GM19452 (cell line): ENCODE data around the gene ADAMTS17.

Experiments used
- ATAC-seq: cut with Tn5 transposase; IDR thresholded peaks from one replicate; pipeline ENCODE4 v1.9.1; 2021; ENCODE audit not compliant: unreplicated experiment

ADAMTS17 gene

DNA sequence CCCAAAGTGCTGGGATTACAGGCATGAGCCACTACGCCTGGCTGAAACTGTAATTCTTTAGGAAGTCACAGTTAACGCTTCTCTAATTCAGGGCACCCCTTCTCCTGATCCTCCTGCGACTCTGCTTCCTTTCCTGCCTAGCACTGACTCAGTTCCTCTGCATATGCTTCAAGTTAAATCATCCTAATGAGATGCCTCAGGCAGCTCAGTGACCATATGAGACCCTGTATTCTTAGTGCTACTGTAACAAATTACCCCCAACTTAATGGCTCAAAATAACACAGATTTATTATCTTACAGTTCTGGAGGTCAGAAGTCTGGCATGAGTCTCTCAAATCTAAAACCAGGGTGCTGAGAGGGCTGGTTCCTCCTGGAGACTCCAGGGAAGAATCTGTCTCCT, 336.8 kb downstream of the ADAMTS17 start:
- ATAC-seq = no peak

DNA sequence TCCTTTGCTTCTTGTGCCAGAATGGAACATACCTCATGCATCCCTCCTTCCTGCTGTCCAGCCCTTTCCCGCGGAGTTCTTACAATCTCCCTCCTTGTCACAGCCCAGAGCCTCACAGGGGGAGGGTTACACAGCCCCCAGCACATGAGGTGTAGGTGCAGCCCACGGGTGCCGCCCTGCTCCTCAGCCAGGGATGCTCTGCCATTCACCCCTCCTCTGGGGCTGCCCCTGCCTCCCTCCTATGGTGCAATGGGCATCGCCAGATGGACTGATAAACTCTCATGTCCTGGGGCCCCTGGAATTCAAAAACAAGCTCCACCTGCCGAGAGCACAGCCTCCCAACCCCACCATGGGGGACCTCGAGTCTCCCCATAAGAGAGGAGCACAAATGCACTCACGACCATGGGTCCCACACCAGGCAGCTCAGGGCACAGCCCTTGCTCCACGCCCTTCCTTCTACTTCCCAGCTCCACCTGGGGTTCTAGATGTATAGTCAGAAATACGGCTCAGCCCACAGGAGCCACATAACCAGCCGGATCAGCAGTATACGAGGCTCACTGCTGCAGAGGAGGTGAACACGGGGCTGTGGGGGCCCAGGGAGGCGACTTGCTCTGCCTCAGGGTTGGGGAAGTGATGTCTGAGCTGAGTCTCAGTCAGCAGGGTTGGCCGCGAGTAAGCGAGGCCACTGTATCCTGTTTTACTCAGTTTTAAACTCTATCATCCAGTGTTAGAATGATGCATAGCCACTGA, 338.8 kb downstream of the ADAMTS17 start:
- ATAC-seq = no peak

DNA sequence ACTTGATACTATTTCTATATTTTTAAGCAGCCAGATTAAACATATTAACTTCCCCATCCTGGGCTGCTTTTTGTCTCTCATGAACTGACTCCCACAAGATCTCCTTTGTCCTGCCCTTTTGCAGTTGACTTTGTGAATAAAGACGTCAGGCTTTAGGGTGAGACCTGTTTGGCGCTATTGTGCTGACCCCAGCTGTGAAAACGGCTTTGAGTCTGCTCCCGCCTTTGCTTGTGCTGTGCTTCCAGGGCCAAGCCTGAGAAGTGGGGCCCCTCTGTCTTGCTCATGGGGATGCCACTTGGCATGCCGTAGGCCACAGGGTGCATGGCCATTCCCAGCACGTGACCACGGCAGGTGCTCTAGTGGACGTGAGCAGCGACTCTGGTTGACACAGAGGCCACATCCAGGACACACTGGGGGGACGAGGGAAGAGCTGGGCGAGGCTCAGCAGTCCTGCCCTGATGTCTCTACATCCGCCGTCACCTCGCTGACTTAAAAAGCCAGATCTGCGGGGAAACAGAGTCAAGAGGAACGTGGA, 339.6 kb downstream of the ADAMTS17 start:
- no peak for ATAC-seq

DNA sequence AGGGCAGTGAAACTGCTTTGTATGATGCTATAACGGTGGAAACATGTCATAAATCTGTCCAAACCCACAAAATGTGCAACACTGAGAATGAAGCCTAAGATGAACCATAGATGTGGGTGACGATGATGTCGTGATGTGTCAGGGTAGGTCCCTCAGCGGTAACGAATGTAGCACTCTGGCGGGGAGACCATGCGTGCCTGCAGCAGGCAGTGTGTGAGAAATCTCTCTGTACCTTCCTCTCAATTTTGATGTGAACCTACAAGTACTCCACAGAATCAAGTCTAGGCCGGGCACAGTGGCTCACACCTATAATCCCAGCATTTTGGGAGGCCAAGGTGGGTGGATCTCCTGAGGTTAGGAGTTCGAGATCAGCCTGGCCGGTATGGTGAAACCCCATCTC, 340.4 kb downstream of the ADAMTS17 start:
- ATAC-seq = no peak

DNA sequence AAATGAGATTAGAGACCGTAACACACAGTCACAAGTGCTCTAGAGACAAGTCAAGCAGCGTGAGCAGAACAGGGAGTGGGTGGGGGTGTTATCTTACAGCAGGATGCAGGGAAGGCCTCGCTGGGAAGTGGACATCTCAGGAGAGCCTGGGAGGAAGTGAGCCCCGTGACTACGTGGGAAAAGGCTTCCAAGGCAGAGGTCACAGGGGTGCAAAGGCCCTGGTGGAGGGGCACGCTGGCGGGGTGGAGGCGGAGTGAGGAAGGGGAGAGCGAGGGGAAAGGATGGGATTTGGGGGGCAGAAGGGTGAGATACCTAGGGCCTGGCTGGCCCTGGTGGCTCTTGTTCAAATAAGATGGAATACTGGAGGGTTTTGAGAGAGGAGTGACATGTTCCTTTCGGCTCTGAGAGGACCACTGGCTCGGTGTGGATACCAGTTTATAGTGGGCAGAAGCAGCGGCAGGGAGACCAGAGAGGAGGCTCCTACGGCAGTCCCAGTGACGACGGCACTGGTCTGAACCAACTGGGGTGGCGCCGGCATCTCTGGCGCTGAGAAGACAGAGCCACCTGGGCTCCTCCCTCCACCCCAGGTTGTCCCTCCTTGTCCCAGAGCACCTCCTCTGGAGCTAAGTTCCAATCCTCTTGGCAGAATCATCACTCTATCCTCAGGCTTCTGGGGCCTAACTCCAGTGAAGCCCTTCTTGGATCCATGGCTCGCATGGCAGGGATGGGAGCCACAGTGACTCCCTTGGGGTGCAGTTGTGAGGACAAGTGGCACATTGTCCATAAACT, 342.3 kb downstream of the ADAMTS17 start:
- no peak for ATAC-seq

DNA sequence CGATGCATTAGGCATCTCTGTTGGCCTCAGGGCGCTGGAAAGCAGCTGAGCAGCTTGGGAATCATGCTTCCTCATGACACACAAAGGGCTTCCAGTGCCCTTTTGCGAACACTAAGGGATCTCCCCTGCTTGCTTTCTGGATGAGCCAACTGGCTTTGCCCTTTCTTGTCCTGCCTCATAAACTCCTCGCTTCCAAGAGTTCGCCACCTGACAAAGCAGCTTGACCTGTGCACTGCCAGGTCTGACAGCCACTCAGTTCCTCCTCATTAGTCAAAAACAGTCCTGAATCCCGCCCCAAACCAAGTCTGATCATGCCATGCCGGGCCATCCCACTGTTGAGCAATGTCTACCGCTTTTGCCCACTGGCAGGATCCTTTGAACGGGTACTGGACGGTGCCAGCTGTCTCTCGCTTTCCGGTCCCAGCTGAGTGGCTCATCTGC, 343.1 kb downstream of the ADAMTS17 start:
- ATAC-seq = no peak

DNA sequence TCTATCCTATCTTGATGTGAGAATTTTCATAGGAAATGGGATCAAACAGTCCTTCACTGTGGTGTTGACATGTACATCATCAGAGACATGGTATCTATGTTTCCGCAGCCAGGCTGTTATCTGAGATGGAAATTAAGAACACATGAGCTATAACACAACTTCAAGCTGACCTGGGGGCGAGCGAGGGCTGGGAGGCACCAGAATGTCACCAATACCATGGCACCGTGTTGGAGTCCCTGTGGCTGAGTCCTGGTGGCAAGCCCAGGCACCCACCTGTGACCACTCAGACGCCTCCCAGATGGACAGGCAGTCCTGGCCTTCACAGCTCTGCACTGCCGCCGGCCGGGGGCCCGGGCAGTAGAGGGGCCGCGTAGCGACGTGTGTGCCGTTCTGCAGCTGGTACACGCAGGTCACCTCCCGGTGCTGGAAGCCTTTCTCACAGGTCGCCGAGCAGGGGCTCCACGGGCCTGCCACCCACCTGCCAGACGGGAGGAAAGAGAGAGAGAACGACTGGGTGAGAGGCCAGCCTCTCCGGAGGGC, 344.6 kb downstream of the ADAMTS17 start:
- no peak for ATAC-seq

DNA sequence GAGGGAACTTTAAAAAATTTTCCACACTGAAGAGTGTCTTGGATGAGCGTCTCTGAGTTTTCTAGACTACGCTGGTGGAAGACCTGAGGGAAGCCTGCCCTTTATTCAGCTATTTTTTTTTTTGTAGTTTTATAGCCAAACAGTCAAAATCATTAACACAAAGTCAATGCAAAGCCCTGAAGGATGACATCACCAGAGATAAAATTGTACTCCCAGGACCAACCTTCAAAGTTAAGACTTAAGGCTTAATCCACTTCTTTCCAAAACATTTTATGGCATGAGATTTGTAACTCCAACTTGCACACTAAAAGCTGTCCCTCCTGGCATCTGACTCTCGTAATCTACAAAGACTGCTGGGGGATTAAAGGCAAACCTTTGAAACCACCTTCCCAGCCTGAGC, 345.1 kb downstream of the ADAMTS17 start:
- no peak for ATAC-seq

DNA sequence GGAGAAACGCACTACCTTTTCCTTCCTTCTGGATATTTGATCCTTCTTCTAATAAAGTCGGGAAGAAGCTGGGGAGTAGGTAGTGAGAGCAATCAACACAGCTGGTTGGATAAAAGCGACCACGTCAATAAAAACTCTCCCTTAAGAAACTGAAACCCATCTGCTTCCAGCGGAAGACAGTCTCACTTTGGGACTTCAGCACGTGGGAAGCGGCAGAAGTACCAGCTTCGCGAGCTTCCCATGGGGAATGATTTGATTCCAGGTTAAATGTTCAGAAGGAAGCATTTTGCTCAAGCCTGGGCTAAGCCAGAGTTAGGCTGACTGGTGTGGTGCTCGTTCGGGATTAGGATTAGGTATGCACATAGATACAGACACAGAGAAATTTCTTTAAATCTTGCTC, 346.2 kb downstream of the ADAMTS17 start:
- ATAC-seq = no peak

DNA sequence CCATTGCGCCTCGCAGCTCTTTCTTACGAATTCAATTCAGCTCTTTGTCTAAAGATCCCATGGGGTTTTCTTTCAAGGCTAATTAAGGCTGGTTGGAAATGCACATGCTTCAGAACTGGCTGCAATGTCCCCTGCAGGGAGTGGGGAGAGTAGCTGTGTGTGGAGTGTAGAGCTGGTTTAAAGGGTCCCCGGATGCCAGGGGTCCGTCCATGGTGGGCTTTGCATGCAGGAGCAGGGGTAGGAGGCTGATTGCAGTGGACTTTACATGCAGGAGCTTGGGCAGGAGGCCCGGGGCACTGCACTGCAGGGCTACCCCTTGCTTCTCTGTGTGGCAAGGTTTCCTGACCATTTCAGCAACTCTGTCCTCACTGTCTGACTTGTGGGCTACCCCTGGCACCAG, 346.9 kb downstream of the ADAMTS17 start:
- no peak for ATAC-seq

DNA sequence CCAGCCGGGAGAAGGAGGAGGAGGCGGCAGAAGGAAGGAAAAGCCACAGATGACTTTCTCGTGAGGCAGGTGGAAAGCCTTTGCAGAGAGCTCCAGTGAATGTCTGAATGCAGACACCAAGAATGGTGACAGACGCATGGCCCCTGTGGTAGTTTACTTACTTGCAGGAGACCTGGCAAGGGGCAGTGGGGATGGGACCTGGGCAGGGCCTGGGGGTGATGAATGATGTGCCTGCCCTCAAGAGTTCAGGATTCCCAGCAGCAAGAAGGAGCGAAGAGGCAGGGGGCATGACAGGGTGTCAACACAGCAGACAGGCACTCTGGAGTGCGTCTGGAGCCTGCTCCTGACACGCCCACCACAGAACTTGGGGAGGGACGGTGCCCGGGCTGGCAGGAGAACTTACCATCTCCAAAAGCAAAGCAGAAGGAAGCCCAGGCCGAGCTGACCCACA, 348.1 kb downstream of the ADAMTS17 start:
- ATAC-seq = no peak

DNA sequence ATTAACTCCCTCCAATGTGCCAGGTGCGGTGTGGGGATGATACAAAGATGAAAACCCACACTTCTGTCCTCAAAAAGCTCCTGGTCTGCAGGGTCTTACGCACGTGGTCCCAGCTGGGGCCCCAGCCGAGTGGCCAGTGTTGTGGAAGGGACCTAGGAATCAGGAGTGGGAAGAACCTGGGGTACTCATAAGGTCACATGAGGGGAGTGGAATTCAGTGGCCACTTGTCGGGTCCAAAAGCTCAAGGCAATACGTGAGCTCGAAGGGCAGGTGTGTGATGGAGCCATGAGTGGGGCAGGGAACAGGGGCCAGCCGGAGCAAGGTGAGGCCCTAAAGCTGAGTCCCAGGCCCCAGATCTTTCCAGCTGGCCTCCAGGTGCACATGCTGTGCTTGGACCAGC, 348.5 kb downstream of the ADAMTS17 start:
- ATAC-seq = no peak

DNA sequence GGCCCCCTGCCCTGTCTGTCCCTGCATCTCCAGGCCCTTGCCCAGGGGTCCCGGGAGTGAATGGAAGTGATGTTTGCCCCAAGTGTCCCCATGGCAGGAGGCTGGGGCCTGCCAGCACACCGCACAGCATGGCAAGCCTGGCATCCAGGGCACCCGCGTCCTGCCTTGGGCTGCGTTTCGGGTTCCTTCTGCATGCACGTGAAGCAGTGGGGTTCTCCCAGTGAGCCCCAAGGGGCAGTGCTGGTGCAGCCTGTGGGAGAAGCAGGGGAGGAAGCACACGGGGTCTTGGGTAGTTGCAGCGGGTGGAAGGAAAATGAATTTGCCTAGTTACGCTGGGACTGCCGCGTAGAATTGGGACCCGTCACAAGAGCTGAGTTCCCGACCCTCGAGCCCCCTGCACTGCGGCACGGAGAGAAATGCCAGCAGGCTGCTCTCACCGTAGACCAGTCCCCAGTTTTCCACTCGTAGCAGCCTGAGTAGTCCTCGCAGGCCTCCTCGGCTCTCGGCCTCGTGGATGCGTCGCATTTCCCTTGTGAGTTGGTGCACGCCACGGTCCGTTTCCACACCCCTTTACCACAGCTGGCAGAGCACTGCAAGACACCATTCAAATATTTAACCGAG, 349.1 kb downstream of the ADAMTS17 start:
- ATAC-seq = no peak

DNA sequence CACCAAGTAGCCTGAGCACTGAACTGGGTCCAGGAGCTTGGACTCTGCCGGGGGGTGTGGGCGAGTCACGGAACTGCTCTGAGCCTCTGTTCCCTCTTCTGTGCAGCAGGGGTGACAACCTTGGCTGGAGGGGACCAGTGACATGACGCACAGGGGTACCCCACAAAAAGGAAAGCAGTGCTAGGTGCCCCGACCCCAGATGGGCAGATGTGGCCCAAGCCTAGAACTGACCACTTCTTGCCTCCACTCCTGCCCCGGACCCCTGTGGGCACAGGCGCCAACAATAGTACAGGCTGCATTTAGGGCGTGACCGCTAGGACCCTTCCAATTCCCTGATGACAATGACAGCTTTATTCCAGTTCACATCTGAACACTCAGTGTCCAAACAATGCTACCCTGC, 352.7 kb downstream of the ADAMTS17 start:
- ATAC-seq = no peak

DNA sequence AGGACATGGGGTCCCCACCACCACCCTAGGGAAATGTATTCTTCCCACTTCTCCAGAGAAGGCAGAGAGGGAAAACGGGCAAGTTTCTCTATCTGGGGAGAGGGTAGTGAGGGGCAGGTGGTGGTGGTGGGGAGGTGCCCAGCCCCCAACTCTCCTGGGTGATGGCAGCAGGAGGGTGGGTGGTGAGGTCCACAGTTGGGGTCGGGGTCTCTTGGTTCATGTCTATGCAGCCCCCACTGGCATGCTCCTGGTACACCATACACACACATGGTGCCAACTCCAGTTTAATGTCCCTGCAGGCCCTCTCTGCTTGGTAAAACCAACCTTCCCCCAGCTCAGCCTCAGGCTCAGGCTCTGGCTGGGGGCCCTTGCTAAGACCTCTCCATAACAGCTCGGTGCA, 354.1 kb downstream of the ADAMTS17 start:
- no peak for ATAC-seq

DNA sequence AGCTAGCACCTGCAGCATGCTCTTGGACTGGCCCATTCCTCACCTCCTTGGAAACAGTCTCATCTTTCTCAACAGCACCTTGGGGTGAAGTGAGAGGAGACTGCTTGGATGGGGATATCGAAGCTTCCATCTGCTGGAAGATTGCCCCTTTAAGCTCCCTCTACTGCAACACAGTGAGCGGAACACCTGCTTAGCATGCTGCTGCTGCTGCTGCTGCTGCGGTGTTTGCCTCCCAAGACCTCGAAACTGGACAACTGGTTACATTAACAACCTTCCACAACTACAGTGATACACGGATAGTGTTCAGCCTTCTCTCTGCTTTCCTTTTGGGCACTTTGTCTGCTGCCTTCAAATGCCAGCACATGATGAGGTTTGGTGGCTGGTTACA, 354.7 kb downstream of the ADAMTS17 start:
- no peak for ATAC-seq

DNA sequence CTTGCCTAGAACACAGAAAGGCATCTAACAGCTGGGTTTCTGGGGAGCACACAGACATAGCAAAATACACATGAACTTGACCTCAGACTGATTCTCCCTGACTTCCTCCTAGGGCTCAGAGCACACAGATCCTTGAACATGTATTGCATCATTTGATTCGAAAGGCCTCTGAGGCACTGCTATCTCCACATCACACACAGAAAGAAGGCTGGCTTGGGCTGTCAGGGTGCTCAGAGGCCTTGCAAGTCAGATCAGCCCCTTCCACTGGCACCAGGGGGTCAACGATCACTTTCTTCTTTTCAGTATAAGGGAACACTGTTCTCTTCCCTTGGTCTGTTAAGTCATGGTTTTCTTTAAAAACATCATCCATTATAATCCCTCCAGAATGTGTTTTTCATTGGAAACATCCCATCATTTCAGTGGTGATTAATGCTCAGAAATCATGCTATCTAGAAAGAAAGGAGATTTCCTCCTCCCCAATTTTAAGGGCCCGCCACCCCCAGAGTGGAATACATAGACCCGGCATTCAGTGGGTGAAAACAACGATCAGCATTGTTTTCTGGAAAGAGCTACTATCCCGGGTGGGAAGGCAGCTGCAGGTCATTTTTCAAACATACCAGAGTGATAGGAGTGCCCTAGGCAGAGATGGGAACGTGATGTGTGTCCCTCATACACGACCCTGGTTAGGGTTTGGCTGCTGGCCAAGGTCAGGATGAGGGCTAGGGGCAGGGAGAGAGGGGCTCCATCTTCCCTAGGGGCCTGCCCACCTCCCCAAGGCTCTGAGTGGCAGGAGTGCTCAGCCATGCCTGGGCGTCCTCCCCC, 355.3 kb downstream of the ADAMTS17 start:
- no peak for ATAC-seq

DNA sequence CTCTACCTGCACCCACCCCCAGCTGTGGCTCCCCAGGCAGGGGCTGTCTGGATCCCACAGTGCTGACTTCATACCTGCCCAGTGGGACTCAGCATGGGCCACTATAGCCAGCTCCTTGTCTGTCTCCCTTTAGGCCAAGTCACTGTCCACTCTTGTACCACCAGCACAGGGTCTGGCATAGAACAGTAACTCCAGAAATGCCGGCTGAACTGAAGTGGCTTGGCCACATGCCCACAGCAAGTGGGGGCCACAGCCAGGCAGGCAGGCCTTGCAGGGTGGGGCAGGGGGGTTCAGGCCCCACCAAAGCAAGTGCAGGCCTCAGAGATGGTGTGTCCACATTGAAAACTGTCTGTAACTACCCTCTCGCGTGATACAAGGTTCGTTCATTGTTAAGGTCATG, 355.9 kb downstream of the ADAMTS17 start:
- no peak for ATAC-seq

DNA sequence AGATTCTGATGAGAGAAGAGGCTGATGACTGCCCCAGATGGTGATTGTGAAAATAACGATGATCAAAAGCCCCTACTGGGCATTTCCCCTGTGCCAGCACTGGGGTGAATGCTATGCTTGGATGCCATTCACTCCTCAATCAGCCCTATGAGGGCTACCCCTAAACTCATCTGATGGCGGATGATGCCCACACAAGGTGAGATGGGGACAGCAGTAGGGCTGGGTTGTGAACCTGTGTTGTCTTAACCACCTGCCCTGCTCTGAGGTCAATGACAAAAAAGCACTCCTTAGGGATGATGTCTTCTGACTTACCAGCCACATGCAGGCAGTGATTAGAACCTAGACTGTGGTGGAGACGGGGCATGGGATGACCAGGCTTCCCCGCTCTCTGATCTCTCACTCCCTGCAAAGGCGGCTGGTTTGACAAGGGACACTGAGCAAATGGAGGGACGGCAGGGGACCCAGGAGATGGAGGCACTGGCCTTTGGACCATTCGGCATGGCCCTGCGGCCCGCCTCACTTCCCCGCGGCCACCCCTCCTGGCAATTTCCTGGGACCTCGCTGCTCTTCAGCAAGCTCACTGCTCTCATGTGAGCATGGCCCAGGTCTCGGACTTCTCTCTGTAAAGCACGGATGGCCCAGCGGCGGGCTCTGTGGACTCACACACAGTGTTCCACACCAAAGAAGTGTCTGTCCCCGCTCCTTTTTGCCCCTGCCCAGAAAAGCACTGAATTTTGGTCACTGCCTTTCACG, 357.1 kb downstream of the ADAMTS17 start:
- no peak for ATAC-seq

DNA sequence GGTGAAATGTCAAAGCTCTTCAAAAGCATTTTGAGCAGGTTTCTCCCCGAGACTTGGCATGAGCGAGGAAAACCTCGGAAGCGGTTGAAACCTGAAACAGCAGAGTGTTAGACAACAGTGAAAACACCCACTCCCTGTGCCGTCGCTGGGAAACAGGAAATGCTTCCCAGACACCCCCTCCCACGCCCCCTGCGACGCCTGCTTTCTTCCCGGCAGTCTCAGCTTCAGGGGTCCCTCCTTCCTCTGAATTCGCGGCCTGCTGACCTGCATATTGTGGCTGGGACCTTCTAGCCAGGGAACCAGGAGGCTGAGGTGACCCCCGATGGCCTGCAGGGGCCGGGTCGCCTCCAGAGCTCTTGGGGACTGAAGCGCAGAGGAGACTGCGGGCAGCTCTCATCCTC, 357.9 kb downstream of the ADAMTS17 start:
- ATAC-seq = no peak
